ENCODE data around the gene ACRBP.

Gene ACRBP

DNA sequence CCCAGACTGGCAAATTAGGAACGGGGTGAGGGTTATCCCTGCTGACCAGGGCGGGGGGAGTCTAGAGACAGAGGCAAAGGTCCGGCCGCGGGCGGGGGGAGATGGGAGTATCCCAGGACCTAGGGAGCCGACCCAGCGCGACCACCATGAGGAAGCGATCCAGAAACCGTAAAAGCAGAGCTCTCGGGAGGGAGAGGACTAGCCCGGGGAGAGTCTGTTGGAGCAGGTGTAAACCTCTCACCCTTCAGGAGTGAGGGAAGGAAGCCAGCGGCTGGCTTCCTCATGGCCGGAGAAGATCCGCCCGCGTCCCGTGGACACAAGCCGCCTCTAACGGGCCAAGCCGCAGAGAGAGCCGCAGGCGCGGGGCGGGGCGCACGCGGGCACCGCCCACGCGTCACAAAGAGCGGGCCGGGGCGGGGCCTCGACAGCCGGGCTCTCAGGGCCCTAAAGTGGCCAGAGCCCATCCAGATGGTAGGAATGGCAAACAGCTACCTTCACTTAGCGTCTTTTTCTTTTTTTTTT, at the start of gene ACRBP:
ACRBP (minus strand) TSS at position 350 of the 522 bp plus-strand sequence; CDS start at position 284, 66 bp downstream.
- H3K27ac ChIP-seq, result no peak within 1 kb of the TSS
- DNase-seq (ENCODE audit: low read depth, low spot score), result no peak

DNA sequence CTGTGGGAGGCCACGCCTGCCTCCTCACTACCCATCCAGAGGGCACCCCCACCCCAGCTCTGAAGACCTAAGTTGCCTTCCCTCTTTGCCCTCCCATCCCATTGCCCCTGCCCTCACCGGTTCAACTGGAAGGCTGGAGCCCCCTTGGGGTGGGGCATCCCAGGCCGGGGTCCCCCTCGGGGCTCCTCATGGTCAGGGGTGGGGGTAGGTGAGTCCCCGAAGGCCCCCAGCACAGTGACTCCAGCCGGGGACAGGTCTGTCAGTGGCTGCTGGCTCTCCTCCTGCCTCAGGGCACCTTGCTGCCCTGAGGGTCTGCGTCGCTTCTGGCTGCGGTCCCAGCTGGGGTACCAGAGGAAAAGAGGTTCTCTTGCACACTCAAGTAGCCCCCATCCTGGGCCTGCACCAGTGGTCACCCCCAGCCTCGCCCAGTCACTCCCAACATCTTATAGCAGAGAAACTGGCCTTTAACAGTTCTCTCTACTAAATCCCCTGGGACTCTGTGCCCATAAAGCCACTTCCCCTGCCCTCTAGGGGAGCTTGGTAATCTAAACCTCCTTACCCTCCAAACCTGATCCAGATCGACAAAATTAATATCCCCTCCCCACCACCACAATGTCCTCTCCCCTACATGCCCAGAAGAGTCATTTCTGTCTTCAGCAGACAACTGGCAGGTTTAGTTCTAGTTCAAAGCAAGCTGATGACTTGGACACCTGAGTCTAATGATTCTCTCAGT, 48.2 kb upstream of the ACRBP start:
- no peak for DNase-seq (ENCODE audit: low read depth, low spot score)
- no peak overlapping the region for H3K27ac ChIP-seq

DNA sequence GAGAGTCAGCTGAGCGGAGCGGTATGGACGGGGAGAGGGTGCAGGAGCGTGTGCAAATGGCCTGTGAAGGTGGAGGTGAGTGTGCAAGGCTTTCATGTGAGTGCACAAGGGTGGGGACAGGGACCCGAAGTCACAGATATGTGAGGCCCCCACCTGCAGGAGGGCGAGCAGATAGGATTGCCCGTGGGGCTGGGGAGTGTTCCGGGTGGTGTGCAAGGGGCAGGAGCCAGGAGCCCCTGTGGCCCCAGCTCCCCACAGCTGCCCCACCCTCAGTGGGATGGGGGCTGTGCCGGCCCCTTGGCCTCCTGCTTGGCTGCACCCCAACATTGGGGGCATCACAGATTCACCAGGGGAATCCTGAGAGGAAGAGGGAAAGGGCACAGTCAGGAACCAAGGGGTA, 47.5 kb upstream of the ACRBP start:
- DNase-seq (ENCODE audit: low read depth, low spot score), result no peak
- H3K27ac ChIP-seq, result no peak overlapping the region

DNA sequence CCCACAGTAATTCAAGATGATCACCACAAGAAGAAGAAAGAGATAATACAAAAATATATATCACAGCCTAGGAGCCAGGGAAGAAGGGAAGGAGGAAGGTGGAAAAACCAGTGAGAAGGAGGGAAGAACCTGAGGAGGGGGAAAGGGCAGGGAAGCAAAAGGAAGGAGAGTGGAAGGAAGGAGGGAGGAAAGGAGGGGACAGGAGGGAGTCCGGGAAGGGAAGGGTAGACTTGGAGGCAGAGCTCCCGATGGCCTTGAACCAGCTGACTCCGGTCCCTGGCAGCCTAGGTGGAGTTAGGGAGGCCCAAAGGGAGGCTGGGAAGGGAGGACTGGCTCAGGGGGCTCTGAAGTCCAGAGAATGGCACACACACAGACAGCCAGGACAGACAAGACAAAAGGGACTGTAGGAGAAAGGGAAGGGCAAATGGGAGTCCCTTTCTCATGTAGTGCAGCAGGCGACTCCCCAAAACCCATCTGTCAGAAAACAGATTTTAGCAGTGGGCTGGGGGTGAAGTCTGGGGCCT, 46.7 kb upstream of the ACRBP start:
- no peak for DNase-seq (ENCODE audit: low read depth, low spot score)
- no peak overlapping the region for H3K27ac ChIP-seq

DNA sequence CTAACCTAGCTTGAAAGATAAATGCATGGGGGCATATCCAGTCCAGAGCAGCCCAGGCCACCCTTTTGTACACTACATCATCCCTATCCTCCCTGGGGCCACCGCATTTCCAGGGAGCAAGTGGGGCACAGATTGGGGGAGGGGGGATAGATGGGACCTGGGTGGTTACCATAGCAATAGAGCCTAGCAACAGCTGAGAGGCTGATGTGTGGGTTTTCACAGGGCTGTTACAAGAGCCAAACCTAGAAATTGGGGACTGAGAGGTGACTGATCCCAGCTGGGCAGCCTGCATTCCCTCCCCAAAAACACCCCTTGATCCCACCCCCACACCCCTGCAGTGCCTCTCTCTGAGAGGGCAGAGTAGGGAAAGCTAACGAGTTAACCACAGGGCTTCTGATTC, 45.7 kb upstream of the ACRBP start:
- no peak overlapping the region for H3K27ac ChIP-seq
- DNase-seq (ENCODE audit: low read depth, low spot score), result no peak

DNA sequence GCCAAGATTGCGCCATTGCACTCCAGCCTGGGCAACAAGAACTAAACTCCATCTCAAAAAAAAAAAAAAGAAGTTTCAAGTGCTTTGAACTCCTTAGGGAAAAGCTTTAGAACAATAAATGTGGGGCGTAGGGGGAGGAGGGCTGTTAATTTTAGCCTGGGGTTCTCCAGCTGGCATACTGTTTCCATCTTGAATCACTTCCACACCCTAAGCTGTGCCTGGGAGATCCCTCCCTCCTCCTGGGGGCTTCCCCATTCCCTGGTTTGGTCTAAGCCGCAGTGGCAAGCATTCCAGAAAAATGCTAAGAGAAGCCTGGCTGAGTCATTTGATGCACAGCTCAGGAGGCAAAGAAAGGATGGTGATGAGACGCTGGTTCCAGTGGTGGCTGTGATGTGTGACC, 44.2 kb upstream of the ACRBP start:
- DNase-seq (ENCODE audit: low read depth, low spot score), result no peak
- no peak overlapping the region for H3K27ac ChIP-seq

DNA sequence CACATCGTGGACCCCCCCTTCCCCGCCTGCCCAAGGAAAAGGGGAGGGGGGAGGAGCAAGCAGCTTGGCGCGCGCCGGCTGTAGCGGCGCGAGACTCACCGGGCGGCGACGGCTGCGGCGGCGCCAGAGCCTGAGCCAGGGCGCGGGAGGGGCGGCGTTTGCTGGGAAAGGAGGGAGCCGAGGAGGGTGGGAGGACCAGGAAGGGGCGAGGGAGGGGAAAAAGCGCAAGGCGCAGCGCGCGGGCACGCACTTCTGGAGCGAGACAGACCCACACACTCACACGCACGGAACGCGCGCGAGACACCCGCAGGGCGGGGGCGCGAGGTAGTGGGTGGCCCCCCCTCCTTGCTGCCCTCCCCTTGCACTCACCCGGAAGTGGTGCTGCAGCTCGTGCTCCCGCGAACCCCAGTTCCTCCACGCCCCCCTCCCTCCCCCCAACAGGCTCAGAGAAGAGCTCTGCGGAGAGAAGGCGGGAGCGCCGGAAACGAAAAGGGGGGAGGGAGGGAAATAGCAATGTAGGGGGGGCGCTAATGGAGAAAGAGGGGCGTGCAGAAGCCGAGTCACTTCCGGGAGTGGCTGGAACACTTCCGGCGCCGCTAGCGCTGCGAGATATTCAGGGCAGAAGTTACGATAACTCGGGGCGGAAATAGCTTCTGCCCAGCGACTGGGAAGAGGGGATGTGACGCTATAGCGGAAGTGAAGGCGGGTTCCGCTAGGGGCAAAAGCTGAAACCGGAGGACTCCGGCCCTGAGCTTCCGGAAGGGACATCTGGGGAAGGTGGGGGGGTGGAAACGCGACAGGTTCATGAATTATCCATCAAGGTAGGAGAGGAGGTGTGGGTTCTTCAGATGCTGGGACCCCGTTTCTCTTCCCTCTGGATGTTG, 42.0 kb upstream of the ACRBP start, which contains the start of gene ZNF384:
ZNF384 (minus strand) TSS at position 377 of the 884 bp plus-strand sequence. CDS start 9,855 bp downstream, outside the sequence.
- peak; percentile 95 for DNase-seq (ENCODE audit: low read depth, low spot score)
- peak within 1 kb of the TSS; percentile 90 for H3K27ac ChIP-seq

DNA sequence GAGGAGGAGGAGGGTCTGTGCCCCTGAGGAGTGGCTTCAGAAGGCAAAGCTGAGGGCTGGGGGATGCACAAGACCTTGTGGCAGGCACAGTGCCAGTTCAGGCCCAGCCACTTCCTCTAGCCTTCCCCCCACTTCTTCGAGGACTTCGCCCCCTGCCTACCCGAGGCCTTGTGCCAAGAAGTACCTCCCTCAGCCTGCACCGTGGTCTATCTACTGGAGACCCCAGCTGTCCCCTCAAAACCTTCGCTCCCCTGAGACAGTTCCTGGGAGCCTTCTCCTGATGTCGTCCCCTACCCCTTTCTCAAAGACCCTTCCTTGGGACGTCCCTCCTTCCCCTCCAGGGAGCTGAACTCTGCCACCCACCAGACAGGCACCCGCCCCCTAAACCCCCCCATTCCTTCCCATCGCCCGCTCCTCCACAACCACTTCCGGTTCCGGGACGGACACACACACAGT, 41.3 kb upstream of the ACRBP start:
- no peak for DNase-seq (ENCODE audit: low read depth, low spot score)
- H3K27ac ChIP-seq, result peak overlapping the region; percentile 90

DNA sequence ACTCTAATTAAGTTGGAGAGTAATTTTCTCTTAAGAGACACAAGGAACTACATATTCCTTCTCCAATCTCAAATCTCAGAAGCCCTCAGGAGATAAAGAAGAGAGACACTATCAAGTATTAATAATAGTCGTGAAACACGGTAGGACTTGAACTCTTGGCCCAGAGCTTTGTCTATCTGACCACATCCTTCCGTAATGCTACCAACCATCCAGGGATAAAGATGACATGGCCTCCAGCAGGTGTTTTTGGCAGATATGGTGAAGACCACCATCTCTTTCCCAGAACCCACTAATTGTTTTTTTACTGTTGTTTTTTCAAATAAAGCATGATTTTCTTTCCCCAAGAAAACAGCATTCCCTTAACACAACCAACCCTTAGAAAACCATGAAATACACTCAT, 38.6 kb upstream of the ACRBP start:
- H3K27ac ChIP-seq, result no peak overlapping the region
- DNase-seq (ENCODE audit: low read depth, low spot score), result no peak

DNA sequence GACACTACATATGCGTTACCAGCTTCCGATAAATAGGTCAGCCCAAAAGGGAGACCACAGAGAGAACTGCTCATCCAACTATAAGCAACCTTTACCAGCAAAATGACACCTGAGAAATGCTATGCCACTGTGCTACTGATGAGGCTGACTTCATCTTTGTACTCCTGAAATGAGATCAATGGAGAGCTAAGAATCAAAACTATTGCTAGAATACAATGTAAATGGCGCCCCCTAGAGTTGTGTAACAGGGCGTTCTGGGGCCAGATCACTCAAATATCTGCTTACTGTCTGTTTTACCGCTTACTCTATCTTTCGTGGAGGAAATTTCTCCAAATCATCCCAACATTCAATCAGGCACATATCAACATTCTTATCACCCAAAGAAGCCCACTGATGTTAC, 37.4 kb upstream of the ACRBP start:
- no peak for DNase-seq (ENCODE audit: low read depth, low spot score)
- no peak overlapping the region for H3K27ac ChIP-seq

DNA sequence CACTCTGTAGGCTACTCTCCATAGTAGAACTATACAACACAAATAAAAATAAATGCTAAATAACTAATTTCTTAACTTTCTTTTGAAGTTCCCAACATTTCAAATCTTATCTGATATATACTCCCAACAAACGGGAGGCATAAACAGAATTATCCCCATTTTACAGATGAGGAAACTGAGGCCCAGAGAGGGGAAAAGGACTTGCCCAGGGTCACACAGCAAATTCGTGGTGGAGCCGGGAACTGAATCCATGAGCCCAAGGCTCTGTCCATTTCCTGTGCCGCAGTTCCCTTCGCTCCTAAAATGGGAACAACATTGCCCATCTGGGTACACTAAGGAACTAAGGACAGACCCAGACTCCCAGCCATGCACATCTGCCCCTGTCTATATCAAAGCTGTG, 29.7 kb upstream of the ACRBP start:
- no peak for DNase-seq (ENCODE audit: low read depth, low spot score)
- H3K27ac ChIP-seq, result no peak overlapping the region

DNA sequence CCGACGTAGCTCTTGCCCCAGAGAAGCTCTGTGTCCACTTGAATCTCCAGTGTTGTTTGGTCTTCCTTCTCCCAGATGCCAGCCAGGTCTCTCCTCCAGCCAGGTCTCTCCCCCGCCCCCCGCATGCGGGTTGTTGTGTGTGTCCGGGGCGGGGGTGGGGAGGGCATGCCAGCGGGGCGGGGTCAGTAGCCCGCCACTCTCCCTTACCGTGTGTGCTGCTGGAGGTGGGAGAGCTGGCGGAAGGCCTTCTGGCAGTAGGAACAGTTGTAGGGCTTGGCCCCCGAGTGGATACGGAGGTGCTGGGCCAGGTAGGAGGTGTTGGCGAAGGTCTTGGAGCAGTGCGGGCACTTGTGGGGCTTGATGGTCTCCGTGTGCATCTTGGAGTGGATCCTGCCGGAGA, 24.9 kb upstream of the ACRBP start:
- H3K27ac ChIP-seq, result no peak overlapping the region
- DNase-seq (ENCODE audit: low read depth, low spot score), result no peak

DNA sequence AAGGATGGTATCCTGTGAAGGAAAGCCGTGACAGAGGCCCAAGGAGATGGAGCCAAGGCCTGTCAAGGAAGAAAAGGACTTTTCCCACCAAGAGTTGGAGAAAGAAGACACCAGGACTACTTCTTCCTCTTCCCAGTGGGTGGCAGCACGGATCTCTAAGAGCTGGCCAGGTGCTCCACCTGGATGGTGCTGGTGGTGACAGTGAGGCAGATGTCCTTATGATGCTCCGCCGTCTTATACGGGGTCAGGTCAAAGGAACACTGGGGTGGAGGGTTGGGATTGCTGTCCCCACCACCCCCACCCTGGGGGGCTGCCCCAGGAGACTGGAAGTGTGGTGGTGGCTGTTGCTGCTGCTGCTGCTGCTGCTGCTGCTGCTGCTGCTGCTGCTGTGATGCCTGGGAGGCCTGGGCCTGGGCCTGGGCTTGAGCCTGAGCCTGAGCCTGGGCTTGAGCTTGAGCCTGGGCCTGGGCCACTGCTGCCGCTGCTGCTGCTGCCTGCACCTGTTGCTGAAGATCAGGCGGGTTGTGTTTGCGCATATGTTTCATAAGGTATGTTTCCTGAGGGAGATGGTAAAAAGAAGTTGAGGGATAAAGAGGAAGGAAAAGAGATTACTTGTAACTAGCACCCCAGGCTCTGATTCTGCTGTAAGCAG, 20.5 kb upstream of the ACRBP start:
- no peak overlapping the region for H3K27ac ChIP-seq
- no peak for DNase-seq (ENCODE audit: low read depth, low spot score)

DNA sequence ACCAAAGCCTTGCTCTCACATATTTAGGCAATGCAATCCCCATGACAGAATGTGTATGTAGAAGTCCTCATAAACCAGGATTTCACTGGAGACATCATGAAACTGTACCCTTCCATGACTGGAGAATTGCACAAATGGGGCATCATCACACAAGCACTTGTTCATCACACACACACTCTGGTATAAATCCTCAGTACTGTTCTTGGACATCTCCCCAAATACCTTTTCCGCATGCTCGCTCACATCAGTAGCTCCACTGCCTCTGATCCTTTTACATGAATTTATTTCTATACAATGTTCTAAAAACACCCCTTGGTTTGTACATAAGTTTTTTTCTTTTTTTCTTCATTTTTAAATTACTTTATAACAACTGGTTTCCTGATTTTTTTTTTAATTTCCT, 19.0 kb upstream of the ACRBP start:
- no peak overlapping the region for H3K27ac ChIP-seq
- DNase-seq (ENCODE audit: low read depth, low spot score), result no peak

DNA sequence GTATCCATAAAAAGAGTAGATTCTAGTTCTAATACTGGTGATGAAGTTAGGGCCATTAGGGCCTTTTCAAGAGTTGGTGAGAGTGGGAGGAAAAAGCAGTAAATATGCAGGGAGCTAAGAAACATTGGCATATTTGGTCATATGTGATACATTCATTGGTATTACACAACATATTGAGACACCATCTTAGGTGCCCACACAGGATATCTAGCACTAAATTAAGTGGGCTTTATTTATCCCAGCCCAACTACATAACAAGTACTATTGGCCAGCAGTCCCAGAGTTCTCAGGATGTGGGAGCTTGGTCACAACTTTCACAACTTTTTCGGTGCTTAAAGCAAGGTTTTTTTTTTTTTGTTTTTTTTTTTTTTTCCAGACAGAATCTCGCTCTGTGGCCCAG, 17.7 kb upstream of the ACRBP start:
- no peak overlapping the region for H3K27ac ChIP-seq

DNA sequence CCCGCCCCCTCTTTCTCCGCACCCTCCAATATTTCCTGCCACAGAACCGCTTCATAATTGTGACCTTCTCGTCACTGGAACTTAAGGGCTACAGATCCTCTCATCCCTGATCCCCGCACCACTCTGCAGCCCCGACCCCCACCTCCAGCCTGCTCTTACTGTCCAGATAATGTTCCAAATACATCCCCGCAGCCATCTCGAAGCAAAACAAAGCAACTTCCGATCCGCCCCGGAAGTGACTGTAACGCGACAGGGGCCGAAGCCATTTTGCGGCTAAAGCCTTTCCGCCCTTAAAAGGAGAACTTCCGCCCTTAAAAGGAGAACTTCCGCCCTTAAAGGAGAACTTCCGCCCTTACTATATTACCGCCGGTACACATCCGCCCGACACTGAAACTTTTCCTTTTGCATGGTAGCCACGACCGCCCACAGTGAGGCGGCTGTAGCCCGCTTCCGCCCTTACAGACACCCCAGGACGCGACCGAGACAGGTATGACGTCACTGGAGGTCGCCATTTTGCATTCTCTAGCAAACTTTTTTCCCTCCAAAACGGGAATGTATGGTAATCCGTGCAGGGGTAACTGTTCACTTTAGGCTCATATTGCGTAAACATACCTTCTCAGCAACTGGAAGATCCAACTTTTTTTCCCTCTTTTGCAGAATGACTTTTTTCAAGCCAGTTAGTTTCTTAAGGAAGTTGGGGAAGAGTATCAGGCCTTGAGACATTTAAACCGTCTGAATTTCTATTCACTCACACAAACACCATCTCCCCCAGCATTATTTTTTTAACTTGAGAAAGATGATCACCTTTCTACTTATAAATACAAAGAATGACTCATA, 15.9 kb upstream of the ACRBP start, which contains the start of gene ING4:
ING4 (minus strand) TSS at position 214 of the 837 bp plus-strand sequence; CDS start at position 196, 18 bp downstream.
- DNase-seq (ENCODE audit: low read depth, low spot score), result peak; percentile 98
- peak within 1 kb of the TSS; percentile 45 for H3K27ac ChIP-seq

More for the DNA sequence above, 17.7 kb upstream of the ACRBP start:
- DNase-seq (ENCODE audit: low read depth, low spot score), result no peak

DNA sequence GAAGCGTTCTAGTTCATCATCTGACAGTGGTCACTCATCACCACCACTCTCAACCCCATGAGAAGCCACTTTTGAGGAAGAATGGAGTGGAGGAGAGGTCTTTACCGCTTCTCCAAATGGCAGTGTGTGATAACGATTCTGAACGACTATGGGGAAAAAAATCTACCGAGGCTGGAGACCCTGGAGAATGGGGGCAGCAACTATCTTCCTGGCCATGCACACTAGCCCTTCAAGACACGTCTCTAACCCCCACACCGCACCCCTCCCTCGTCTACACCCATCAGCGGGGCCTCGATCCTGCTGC, 15.3 kb upstream of the ACRBP start:
- peak overlapping the region; percentile 45 for H3K27ac ChIP-seq
- no peak for DNase-seq (ENCODE audit: low read depth, low spot score)

DNA sequence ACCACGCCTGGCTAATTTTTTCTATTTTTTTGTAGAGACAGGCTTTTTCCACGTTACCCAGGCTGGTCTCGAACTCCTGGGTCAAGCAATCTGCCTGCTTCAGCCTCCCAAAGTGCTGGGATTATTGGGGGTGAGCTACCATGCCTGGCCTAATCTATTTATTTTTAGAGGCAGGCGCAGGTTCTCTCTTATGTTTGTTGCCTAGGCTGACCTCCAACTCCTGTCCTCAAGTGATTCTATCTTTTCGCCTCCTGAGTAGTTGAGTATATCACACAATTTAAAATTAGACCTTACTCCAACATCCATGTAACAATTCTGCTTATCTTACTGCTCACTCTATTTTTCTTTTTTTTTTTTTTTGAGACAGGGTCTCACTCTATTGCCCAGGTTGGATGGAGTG, 6.8 kb upstream of the ACRBP start:
- no peak overlapping the region for H3K27ac ChIP-seq
- DNase-seq (ENCODE audit: low read depth, low spot score), result no peak

DNA sequence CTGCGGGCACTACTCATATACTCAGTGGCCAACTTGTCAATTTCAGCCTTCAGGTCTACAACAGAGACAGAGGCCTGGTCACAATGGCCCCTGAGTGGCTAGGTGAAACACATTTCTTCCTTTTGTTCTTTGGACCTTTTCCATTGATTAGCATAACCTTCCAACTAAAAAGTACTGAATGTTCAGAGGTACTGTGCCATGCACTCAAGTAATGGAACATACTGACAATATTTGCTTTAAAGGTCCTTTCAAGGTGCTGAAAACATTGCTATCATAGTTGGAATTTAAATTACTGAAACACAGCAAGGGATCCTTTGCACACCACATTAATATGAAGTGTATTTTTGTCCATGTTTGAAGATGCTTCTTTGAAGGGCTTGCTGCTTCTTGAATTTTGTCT, 6.1 kb upstream of the ACRBP start:
- no peak overlapping the region for H3K27ac ChIP-seq
- no peak for DNase-seq (ENCODE audit: low read depth, low spot score)

DNA sequence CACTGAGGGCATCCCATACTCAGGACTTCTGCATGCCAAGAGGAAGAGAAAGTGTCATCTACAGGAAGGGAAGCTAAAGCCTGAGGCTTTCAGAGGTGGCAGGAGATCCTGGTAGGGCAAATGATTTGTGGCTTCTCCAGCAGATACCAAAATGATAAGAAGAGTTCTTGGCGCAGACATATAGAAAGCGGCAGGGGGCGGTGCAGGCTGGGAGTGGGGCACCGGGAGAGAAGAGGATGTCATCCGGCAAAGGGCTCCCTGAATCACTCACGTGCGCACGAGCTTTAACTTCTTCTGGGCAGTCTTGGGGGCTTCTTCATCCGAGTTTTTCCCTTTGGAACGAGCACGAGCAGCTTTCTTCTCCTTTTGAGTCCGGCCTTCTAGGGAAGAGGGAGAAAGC, 5.2 kb upstream of the ACRBP start:
- no peak for DNase-seq (ENCODE audit: low read depth, low spot score)
- no peak overlapping the region for H3K27ac ChIP-seq
